HG03097 (cell line): Measurements from ENCODE around the gene EXOC3L4.
"Not testable (repeated sequence)": the region's sequence is repeated elsewhere in the genome, so short reads cannot be mapped to it uniquely, and the experiment has no call there.

Source experiments
- ATAC-seq: cut with Tn5 transposase; IDR thresholded peaks from one replicate; pipeline ENCODE4 v1.9.1; 2021; ENCODE audit not compliant: unreplicated experiment, low FRiP score

EXOC3L4 gene

GRCh38 chr14:103142026-103142425 lies 47.5 kb downstream of the EXOC3L4 start:
- ATAC-seq = no peak

GRCh38 chr14:103142721-103143302 lies 48.3 kb downstream of the EXOC3L4 start:
- no peak for ATAC-seq

- no peak for ATAC-seq
Observed at GRCh38 chr14:103143506-103143905, 49.0 kb downstream of the EXOC3L4 start.

GRCh38 chr14:103144085-103144484 lies 49.6 kb downstream of the EXOC3L4 start:
- ATAC-seq = no peak

GRCh38 chr14:103146141-103146709 lies 51.7 kb downstream of the EXOC3L4 start:
- ATAC-seq = no peak

GRCh38 chr14:103149351-103150237 lies 55.1 kb downstream of the EXOC3L4 start:
- no peak for ATAC-seq

- ATAC-seq = no peak
Observed at GRCh38 chr14:103151270-103151945, 56.9 kb downstream of the EXOC3L4 start.

- ATAC-seq = no peak
Observed at GRCh38 chr14:103155010-103155409, 60.5 kb downstream of the EXOC3L4 start.

- not testable (repeated sequence) for ATAC-seq
Observed at GRCh38 chr14:103155416-103155815, 60.9 kb downstream of the EXOC3L4 start.

GRCh38 chr14:103155826-103156394 lies 61.4 kb downstream of the EXOC3L4 start:
- no peak for ATAC-seq

GRCh38 chr14:103156651-103157378 lies 62.3 kb downstream of the EXOC3L4 start:
- no peak for ATAC-seq

- no peak for ATAC-seq
Observed at GRCh38 chr14:103157969-103158368, 63.4 kb downstream of the EXOC3L4 start.

GRCh38 chr14:103158688-103159087 lies 64.2 kb downstream of the EXOC3L4 start:
- ATAC-seq = no peak
